Smooth muscle cell (in vitro differentiated cells): ENCODE results near the gene EIF4G3. TPM values are rescaled to one million over a fixed set of nuclear protein-coding genes. Genes with fewer than 3 reads are reported as not detected.
"Not testable (repeated sequence)": the region's sequence is repeated elsewhere in the genome, so short reads cannot be mapped to it uniquely, and the experiment has no call there.

Experiments used
- DNase-seq: peaks from one replicate; lab custom pipeline; 2025; ENCODE audit not compliant: unreplicated experiment; lab: John Stamatoyannopoulos, UW
- H2AFZ ChIP-seq: fragments of 200-600 bp; sonication (generic); 2 replicates; pipeline ENCODE4 v1.6.0; 2016; ENCODE audit warnings: antibody characterized with exemption, low read depth, mild to moderate bottlenecking
- H3F3A ChIP-seq: fragments of 200-600 bp; sonication (generic); 2 replicates; pipeline ENCODE4 v1.6.0; 2017; ENCODE audit warnings: antibody characterized with exemption, low read depth
- H3K27ac ChIP-seq: fragments of 200-600 bp; sonication (generic); 2 replicates; pipeline ENCODE4 v1.5.1; 2016; ENCODE audit warnings: low read depth, mild to moderate bottlenecking
- H3K27me3 ChIP-seq: fragments of 200-600 bp; sonication (generic); 2 replicates; pipeline ENCODE4 v1.6.1; 2016; ENCODE audit warnings: low read depth, mild to moderate bottlenecking
- H3K36me3 ChIP-seq: fragments of 200-600 bp; sonication (generic); 2 replicates; pipeline ENCODE4 v1.5.1; 2016; ENCODE audit warnings: low read depth
- H3K4me1 ChIP-seq: fragments of 200-600 bp; sonication (generic); 2 replicates; pipeline ENCODE4 v1.5.1; 2016; ENCODE audit warnings: low read depth
- H3K4me2 ChIP-seq: fragments of 200-600 bp; sonication (generic); 2 replicates; pipeline ENCODE4 v1.6.0; 2016; ENCODE audit warnings: mild to moderate bottlenecking
- H3K4me3 ChIP-seq: fragments of 200-600 bp; sonication (generic); 2 replicates; pipeline ENCODE4 v1.5.1; 2016; ENCODE audit warnings: mild to moderate bottlenecking
- H3K79me2 ChIP-seq: fragments of 200-600 bp; sonication (generic); 2 replicates; pipeline ENCODE4 v1.6.0; 2016; ENCODE audit warnings: low read depth, mild to moderate bottlenecking
- H3K9ac ChIP-seq: fragments of 200-600 bp; sonication (generic); 2 replicates; pipeline ENCODE4 v1.6.0; 2016; ENCODE audit warnings: low read depth
- H3K9me3 ChIP-seq: fragments of 200-600 bp; sonication (generic); replicated peaks from 2 replicates; pipeline ENCODE4 v1.5.1; 2016; ENCODE audit warnings: low read depth
- H4K20me1 ChIP-seq: fragments of 200-600 bp; sonication (generic); 2 replicates; pipeline ENCODE4 v1.6.0; 2016; ENCODE audit warnings: low read depth
- WGBS: methylation state at CpG from one replicate; pipeline ENCODE4 v1.1.7; 2016; ENCODE audit warnings: low lambda C conversion rate; 5-methylcytosine and 5-hydroxymethylcytosine counted together
- polyA plus RNA-seq: library from polyadenylated mRNA; unstranded; fragments of >200 nt; fragmentation: Nextera tagmentation; extraction: Ambion mirVana; gene quantifications from 2 replicates; pipeline ENCODE4 v1.2.1, GENCODE V29; 2016
- total RNA-seq: library from RNA; depleted of rRNA; stranded (reverse); fragments of >200 nt; gene quantifications from 2 replicates; pipeline ENCODE4 v1.2.3, GENCODE V29; 2014
- TF ChIP-seq, protein P1 (sequence below): fragments of 200-600 bp; sonication (generic); IDR thresholded peaks from 2 replicates; pipeline ENCODE4 v1.5.1; 2017; ENCODE audit warnings: borderline replicate concordance, mild to moderate bottlenecking, antibody characterized with exemption; ENCODE audit not compliant: insufficient read depth, poor library complexity, severe bottlenecking

The EIF4G3 gene
- total and polyA plus RNA-seq, 2 experiments from 2014 or later = 31.5 to 49.5 TPM

DNA sequence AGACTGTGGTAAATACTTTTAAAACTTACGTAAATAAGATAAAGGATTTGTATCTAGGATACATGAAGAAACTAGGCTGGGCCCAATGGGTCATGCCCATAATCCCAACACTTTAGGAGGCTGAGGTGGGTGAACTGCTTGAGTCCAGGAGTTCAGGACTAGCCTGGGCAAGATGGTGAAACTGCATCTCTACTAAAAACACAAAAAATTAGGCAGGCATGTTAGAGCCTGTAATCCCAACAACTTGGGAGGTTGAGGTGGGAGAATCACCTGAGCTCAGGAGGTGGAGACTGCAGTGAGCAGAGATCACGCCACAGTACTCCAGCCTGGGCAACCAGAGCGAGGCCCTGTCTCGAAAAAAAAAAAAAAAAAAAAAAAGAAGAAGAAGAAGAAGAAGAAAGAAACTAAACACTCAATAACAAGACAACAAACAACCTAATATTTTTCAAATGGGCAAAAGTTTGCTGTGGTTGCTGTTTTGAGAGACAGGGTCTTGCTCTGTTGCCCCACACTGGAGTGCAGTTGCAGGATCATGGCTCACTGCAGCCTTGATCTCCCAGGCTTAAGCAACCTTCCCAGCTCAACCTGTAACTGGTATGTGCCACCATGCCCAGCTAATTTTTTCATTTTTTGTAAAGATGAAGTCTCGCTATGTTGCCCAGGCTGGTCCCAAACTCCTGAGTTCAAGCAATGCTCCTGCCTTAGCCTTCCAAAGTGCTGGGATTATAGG lies 78.3 kb downstream of the EIF4G3 start:
- no peak overlapping the region for H3K27ac ChIP-seq
- H3K79me2 ChIP-seq = peaks cover 46% of the 10 kb centered on the region
- H3K4me3 ChIP-seq = no peak overlapping the region
- H3K4me1 ChIP-seq = peaks cover 5% of the 10 kb centered on the region
- no peaks in the 10 kb centered on the region for H3K27me3 ChIP-seq
- no peak overlapping the region for H2AFZ ChIP-seq
- 88% methylated on average over 5 of the region's 5 CpGs for WGBS
- DNase-seq = no peak
- H3K4me2 ChIP-seq = no peak overlapping the region
- peaks cover 6% of the 10 kb centered on the region for H3K36me3 ChIP-seq
- H3K9me3 ChIP-seq = no peaks in the 10 kb centered on the region
- peaks cover 52% of the 10 kb centered on the region for H4K20me1 ChIP-seq
- TF ChIP-seq, protein P1, sequence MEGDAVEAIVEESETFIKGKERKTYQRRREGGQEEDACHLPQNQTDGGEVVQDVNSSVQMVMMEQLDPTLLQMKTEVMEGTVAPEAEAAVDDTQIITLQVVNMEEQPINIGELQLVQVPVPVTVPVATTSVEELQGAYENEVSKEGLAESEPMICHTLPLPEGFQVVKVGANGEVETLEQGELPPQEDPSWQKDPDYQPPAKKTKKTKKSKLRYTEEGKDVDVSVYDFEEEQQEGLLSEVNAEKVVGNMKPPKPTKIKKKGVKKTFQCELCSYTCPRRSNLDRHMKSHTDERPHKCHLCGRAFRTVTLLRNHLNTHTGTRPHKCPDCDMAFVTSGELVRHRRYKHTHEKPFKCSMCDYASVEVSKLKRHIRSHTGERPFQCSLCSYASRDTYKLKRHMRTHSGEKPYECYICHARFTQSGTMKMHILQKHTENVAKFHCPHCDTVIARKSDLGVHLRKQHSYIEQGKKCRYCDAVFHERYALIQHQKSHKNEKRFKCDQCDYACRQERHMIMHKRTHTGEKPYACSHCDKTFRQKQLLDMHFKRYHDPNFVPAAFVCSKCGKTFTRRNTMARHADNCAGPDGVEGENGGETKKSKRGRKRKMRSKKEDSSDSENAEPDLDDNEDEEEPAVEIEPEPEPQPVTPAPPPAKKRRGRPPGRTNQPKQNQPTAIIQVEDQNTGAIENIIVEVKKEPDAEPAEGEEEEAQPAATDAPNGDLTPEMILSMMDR = no peak
- no peak overlapping the region for H3K9ac ChIP-seq
- no peaks in the 10 kb centered on the region for H3F3A ChIP-seq

DNA sequence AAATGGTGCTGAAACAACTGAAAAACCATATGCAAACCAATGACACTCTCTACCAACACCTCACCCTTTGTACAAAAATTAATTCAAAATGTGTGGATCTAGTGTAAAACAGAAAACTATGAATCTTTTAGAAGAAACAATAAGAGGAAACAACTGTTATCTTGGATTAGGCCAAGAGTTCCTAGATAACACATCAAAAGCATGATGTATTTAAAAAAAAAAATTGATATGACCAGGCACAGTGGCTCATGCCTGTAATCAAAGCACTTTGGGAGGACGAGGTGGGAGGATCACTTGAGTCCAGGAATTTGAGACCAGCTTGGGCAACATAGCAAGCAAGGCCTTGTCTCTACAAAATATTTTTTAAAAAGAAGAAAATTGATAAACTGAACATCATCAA lies 79.0 kb downstream of the EIF4G3 start:
- Histone ChIP-seq H3K27ac (no peak overlapping the region), H3K9ac (no peak overlapping the region), H3K27me3 (no peaks in the 10 kb centered on the region), H4K20me1 (peaks cover 46% of the 10 kb centered on the region), H2AFZ (no peak overlapping the region), H3K4me2 (no peak overlapping the region), H3K79me2 (peaks cover 44% of the 10 kb centered on the region), H3K4me3 (no peak overlapping the region), H3K4me1 (peaks cover 5% of the 10 kb centered on the region), H3F3A (no peaks in the 10 kb centered on the region), H3K36me3 (peaks cover 6% of the 10 kb centered on the region), H3K9me3 (no peaks in the 10 kb centered on the region)
- WGBS = 79% methylated on average over 1 of the region's 1 CpG
- TF ChIP-seq, protein P1 = no peak
- DNase-seq = no peak

DNA sequence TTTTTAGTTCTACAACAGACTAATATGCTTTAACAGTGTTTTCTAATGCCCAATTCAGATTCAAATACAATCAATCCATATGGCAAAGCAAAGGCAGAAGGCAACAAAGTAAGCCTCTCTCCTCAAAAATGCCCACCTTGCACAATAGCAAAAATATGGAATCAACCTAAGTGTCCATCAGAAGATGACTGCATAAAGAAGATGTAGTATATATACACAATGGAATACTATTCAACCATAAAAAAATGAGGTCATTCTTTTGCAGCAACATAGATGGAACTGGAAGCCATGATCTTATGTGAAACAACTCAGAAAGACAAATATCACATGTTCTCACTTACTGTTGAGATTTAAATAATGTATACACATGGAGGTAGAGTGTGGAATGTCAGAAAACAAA lies 80.7 kb downstream of the EIF4G3 start:
- Histone ChIP-seq H3K9me3 (no peaks in the 10 kb centered on the region), H4K20me1 (peaks cover 44% of the 10 kb centered on the region), H3K27ac (no peak overlapping the region), H2AFZ (no peak overlapping the region), H3K36me3 (peaks cover 6% of the 10 kb centered on the region), H3K79me2 (peaks cover 38% of the 10 kb centered on the region), H3K9ac (no peak overlapping the region), H3K27me3 (no peaks in the 10 kb centered on the region), H3F3A (no peaks in the 10 kb centered on the region), H3K4me1 (no peaks in the 10 kb centered on the region), H3K4me3 (no peak overlapping the region), H3K4me2 (no peak overlapping the region)
- no peak for DNase-seq
- TF ChIP-seq, protein P1 = no peak

DNA sequence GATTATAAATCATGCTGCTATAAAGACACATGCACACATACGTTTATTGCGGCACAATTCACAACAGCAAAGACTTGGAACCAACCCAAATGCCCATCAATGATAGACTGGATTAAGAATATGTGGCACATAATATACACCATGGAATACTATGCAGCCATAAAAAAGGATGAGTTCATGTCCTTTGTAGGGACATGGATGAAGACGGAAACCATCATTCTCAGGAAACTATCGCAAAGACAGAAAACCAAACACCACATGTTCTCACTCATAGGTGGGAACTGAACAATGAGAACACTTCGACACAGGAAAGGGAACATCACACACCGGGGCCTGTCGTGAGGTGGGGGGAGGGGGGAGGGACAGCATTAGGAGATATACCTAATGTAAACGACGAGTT lies 82.4 kb downstream of the EIF4G3 start:
- H3K4me2 ChIP-seq, H3K27me3 ChIP-seq, H3K36me3 ChIP-seq, DNase-seq, H3F3A ChIP-seq, H3K9me3 ChIP-seq, H3K27ac ChIP-seq, H3K4me1 ChIP-seq, H3K9ac ChIP-seq, H2AFZ ChIP-seq, H3K4me3 ChIP-seq: not testable (repeated sequence)
- H3K79me2 ChIP-seq = peaks cover 47% of the 10 kb centered on the region
- 98% methylated on average over 9 of the region's 9 CpGs for WGBS
- peaks cover 41% of the 10 kb centered on the region for H4K20me1 ChIP-seq

DNA sequence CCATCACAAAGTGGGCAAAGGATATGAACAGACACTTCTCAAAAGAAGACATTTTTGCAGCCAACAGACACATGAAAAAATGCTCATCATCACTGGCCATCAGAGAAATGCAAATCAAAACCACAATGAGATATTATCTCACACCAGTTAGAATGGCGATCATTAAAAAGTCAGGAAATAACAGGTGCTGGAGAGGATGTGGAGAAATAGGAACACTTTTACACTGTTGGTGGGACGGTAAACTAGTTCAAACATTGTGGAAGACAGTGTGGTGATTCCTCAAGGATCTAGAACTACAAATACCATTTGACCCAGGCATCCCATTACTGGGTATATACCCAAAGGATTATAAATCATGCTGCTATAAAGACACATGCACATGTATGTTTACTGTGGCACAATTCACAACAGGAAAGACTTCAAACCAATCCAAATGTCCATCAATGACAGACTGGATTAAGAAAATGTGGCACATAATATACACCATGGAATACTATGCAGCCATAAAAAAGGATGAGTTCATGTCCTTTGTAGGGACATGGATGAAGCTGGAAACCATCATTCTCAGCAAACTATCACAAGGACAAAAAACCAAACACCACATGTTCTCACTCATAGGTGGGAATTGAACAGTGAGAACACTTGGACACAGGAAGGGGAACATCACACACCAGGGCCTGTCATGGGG lies 83.3 kb downstream of the EIF4G3 start:
- not testable (repeated sequence) for H3K4me2 ChIP-seq, H3K36me3 ChIP-seq, H3K27ac ChIP-seq, H2AFZ ChIP-seq, H3F3A ChIP-seq, H3K9me3 ChIP-seq, H3K4me1 ChIP-seq, H3K27me3 ChIP-seq, H3K9ac ChIP-seq, H3K4me3 ChIP-seq, DNase-seq
- peaks cover 37% of the 10 kb centered on the region for H4K20me1 ChIP-seq
- H3K79me2 ChIP-seq = peaks cover 51% of the 10 kb centered on the region
- WGBS = 85% methylated on average over 2 of the region's 2 CpGs

DNA sequence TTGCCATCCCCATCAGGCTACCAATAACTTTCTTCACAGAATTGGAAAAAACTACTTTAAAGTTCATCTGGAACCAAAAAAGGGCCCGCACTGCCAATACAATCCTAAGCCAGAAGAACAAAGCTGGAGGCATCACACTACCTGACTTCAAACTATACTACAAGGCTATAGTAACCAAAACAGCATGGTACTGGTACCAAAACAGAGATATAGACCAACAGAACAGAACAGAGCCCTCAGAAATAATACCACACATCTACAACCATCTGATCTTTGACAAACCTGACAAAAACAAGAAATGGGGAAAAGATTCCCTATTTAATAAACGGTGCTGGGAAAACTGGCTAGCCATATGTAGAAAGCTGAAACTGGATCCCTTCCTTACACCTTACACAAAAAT lies 84.2 kb downstream of the EIF4G3 start:
- H3F3A ChIP-seq, H3K9me3 ChIP-seq, H3K9ac ChIP-seq, H3K4me2 ChIP-seq, H3K27ac ChIP-seq, H3K36me3 ChIP-seq, H2AFZ ChIP-seq, H3K27me3 ChIP-seq, DNase-seq, H3K4me3 ChIP-seq, H3K4me1 ChIP-seq: not testable (repeated sequence)
- Histone ChIP-seq H4K20me1 (peaks cover 29% of the 10 kb centered on the region), H3K79me2 (peaks cover 52% of the 10 kb centered on the region)
- 93% methylated on average over 2 of the region's 2 CpGs for WGBS
